ENCODE data around the gene MAT2A. TPM values are rescaled to one million over a fixed set of nuclear protein-coding genes. Genes with fewer than 3 reads are reported as not detected.

MAT2A gene
- total RNA-seq, 2 experiments from 2014 or later: 336 to 462 TPM

- CTCF ChIA-PET (ENCODE audit: unreplicated experiment): interaction anchor here (0.5 kb wide), 1 partner anchor 114 kb away, joined by 3 read pairs; no protein-coding TSS in a partner anchor
- no peak for DNase-seq (ENCODE audit: low spot score)
- H3K4me3 ChIP-seq (ENCODE audit: low read depth, low read length, poor library complexity, severe bottlenecking): no peak overlapping the region
- intact Hi-C loops (cut with micrococcal nuclease; ENCODE audit: unreplicated experiment): loop anchor here (10.0 kb wide), 1 partner anchor 48 kb away; no protein-coding TSS in a partner anchor
- H2AFZ ChIP-seq (ENCODE audit: low read length): no peak overlapping the region
- no peaks in the 10 kb centered on the region for H3K36me3 ChIP-seq (ENCODE audit: insufficient read depth, low read length)
- POLR2A ChIA-PET: interaction anchor here (0.6 to 1.8 kb wide), 5 partner anchors 16 to 886 kb away, joined by 4 to 5 read pairs (median 5); partner anchors contain the start of gene MAT2A
- H3K79me2 ChIP-seq (ENCODE audit: insufficient read depth, low read depth, low read length): no peaks in the 10 kb centered on the region
- peaks cover 14% of the 10 kb centered on the region for H3K4me1 ChIP-seq (ENCODE audit: insufficient read depth, low read length, poor library complexity, severe bottlenecking)
- no peaks in the 10 kb centered on the region for H3K9me3 ChIP-seq (ENCODE audit: low read length)
- no peak overlapping the region for H3K27ac ChIP-seq (ENCODE audit: low read depth, low read length, poor library complexity, severe bottlenecking)
- TF ChIP-seq CTCF (conservative IDR thresholded peaks at IDR 0.05; ENCODE audit: low read length): no peak
- no peaks in the 10 kb centered on the region for H4K20me1 ChIP-seq (ENCODE audit: insufficient read depth, low read length)
- no peaks in the 10 kb centered on the region for H3K9me2 ChIP-seq (ENCODE audit: insufficient read depth, low read length)
- BruUV-seq (replicated peaks): no TSS peak
- H3K4me2 ChIP-seq (ENCODE audit: low read length): no peak overlapping the region
These were observed 15.7 kb upstream of the MAT2A start for GRCh38 chr2:85523062-85523902.

- Histone ChIP-seq H3K9me2 (ENCODE audit: insufficient read depth, low read length) (no peaks in the 10 kb centered on the region), H3K9me3 (ENCODE audit: low read length) (no peaks in the 10 kb centered on the region), H3K27ac (ENCODE audit: low read depth, low read length, poor library complexity, severe bottlenecking) (no peak overlapping the region), H3K4me2 (ENCODE audit: low read length) (no peak overlapping the region), H3K79me2 (ENCODE audit: insufficient read depth, low read depth, low read length) (no peaks in the 10 kb centered on the region), H3K4me3 (ENCODE audit: low read depth, low read length, poor library complexity, severe bottlenecking) (no peak overlapping the region), H3K4me1 (ENCODE audit: insufficient read depth, low read length, poor library complexity, severe bottlenecking) (peaks cover 14% of the 10 kb centered on the region), H4K20me1 (ENCODE audit: insufficient read depth, low read length) (no peaks in the 10 kb centered on the region), H2AFZ (ENCODE audit: low read length) (peak overlapping the region; percentile 38; the same call in 1 of the 2 replicates), H3K36me3 (ENCODE audit: insufficient read depth, low read length) (no peaks in the 10 kb centered on the region)
- CTCF ChIA-PET (ENCODE audit: unreplicated experiment): no interaction called here
- intact Hi-C loops (cut with micrococcal nuclease; ENCODE audit: unreplicated experiment): loop anchor here (10.0 kb wide), 1 partner anchor 49 kb away; no protein-coding TSS in a partner anchor
- POLR2A ChIA-PET: interaction anchor here (0.6 to 1.8 kb wide), 5 partner anchors 12 to 105 kb away, joined by 3 to 5 read pairs (median 5); partner anchors contain the start of gene MAT2A
- BruUV-seq (replicated peaks): no TSS peak
- TF ChIP-seq CTCF (conservative IDR thresholded peaks at IDR 0.05; ENCODE audit: low read length): no peak
- no peak for TF ChIP-seq EZH2phosphoT487 (IDR thresholded peaks at IDR 0.05; ENCODE audit: borderline replicate concordance, low read depth, low read length)
- no peak for DNase-seq (ENCODE audit: low spot score)
These were observed 15.0 kb upstream of the MAT2A start for GRCh38 chr2:85523903-85524335.
